HT-29 (cell line): ENCODE measurements around the gene DUSP3. TPM values are rescaled to one million over a fixed set of nuclear protein-coding genes. Genes with fewer than 3 reads are reported as not detected.

Experiments
- DNase-seq: peaks from one replicate; pipeline ENCODE4 v3.0.0-alpha.2; 2015; ENCODE audit warnings: low spot score
- total RNA-seq: library from RNA; depleted of rRNA; stranded (reverse); fragments of >200 nt; shearing (Covaris generic); gene quantifications from 2 replicates; pipeline ENCODE4 v1.2.3, GENCODE V29; 2014; rRNA removed

DUSP3 gene
- total RNA-seq, 1 experiment from 2014 or later = 40.8 TPM

DNA sequence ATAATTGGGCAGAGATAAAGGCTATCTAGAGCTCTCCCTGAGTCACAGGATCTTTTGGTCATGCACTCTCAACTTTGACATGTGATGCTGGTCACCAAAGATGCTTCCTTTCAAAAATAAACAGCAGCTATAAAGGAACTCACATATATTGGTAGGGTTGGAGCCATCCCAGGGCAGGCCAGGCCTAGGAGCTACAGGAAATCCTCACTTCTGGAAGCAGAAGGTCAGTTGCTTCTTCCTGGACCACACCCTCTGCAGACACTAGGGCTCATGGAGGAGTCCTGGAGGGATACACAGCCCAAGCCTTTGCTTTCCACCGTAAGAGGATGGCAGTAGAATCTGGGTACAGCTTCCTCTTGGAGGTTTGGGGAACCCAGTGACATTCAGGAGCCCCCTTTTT lies 44.8 kb downstream of the DUSP3 start:
- no peak for DNase-seq

DNA sequence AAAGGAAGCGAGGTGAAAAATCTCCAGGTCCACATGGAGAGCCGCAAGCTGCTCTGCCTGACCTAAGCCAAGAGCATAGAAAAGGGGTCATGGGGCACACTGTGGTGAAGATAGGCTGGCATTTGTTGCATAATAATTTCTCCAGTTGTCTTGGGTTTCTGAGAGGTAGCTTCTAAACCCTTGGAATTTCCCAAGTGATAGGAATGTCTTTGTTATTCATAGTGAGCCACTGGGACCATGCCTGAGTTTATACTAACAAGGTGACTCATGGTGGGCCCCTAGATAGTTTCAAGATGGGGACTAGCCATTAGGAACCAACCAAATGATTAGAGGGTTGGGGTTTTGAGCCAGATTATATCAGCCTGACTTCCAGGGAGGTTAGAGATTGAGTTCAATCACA lies 45.8 kb downstream of the DUSP3 start:
- no peak for DNase-seq

DNA sequence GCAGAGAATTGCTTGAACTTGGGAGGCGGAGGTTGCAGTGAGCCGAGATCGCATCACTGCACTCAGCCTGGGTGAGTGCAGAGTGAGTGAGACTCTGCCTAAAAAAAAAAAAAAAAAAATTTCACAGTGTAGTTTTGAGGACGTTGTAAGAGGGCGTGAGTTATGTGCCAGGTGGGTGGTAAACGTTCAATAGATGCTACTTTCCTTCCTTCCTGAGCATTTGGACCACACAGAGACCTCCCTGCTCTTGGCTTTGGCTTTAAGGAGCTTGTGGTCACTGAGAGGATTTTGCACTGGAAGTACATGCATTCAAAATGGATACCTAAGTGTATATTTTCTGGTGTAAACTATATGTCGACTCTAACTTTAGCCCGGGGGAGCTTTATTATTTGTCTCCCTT lies 50.7 kb downstream of the DUSP3 start:
- DNase-seq = no peak

DNA sequence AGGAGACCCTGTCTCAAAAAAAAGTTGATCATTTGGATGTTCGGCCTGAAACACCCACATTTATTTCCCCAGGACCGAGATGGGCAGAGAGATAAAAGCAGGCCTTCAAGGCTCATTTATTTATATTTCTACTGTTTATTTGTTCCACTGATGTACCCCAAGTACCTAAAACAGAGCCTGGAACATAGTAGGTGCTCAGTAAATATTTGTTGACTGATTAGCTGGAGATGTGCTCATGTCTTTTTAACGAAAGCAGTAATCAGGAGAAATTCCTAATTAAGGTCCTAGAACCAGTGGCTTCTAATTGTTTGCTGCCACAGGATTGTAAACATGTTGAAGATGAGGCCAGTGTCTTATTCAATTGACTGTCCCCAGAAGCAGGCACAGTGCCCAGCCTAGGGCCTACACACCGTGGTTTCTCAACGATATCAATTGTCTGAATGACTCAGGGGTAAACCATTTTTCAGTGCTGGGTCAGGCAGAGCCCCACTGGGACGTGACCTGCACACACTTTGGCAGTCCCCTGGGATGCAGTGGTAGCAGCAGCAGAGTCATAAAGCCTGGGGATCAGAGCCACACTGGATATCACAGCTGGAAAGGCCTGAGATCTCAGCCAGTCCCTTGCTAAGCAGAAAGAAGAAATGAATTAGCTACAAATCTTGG lies 54.9 kb downstream of the DUSP3 start:
- DNase-seq = no peak

DNA sequence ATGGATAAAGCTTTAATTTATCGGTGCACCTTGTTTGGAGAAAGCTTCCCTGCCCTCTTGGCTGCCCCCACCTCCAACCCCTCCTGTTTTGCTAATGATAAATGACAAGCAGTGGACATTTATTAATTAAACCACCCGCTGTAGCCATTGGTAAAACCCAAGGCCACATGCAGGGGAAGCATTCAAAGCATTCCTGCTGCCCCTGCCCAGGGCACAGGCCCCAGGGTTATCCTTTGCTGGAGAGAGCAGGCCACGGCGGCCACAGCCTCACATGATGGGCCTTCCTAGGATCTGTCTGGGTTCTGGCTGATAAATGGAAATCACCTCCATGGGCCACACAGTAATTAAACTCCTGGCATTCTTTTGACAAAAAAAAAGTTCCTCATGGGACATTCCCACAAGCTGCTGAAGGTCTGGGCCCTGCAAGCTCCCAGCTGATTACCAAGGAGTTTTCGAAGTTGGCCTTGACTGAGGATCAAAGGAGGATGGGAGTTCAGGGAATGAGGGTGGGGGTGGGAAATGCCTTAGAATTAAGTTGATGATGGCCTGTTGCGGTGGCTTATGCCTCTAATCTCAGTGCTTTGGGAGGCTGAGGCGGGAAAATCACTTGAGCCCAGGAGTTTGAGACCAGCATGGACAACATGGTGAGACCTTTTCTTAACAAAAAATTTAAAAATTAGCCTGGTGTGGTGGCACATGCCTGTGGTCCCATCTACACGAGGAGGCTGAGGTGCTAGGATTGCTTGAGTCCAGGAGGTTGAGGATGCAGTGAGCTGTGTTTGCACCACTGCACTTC lies 55.7 kb downstream of the DUSP3 start:
- DNase-seq = no peak

DNA sequence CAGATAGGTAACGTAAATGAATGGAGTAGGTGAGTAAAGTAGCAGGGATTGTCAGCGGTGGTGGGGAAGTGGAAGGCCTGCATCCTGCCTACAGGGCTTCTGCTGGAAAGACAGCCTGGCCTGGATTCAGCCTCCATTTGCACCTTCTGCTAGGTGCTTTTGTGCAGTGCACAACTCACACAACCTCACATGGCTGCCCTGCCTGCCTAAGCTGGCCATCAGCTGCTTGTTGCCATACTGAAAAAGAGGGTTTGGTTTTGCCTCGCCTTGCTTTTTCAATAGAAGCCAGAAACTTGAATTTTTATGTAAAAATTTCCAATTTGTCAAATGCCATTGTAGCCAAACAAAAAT lies 56.5 kb downstream of the DUSP3 start:
- DNase-seq = no peak

DNA sequence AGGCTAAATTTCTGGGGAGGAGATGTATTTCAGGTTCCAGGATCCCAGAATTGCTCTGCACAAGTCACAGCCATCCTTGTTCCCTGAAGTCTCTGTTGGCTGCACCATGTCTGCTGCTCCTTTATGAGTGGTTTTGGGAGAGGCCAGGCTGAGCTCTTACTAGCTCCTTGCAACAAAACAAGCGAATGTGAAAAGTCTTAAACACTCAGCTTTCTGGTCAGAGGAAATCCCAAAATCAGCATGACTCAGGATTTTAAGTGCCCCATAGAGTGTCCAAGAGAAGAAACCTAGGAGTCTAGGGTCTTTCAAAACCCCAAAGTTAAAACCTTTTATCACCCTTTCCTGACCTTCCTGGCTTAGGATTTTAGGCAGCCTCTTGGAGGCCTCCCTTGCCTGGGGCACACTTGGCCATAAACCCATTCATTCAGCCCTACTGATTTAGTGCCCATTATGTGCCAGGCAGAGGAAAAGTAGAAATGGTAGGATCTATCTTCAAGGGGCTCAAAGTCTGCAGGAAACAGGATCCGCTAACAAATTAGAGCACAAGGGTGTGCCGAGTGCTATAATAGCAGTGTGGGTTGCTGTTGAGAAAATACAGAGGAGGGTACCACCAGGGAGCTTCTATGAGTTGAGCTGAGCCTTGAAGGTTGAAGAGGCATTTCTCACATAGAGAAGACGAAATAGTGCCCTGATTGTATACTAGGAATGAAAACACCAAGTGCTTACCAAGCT lies 57.1 kb downstream of the DUSP3 start:
- no peak for DNase-seq

DNA sequence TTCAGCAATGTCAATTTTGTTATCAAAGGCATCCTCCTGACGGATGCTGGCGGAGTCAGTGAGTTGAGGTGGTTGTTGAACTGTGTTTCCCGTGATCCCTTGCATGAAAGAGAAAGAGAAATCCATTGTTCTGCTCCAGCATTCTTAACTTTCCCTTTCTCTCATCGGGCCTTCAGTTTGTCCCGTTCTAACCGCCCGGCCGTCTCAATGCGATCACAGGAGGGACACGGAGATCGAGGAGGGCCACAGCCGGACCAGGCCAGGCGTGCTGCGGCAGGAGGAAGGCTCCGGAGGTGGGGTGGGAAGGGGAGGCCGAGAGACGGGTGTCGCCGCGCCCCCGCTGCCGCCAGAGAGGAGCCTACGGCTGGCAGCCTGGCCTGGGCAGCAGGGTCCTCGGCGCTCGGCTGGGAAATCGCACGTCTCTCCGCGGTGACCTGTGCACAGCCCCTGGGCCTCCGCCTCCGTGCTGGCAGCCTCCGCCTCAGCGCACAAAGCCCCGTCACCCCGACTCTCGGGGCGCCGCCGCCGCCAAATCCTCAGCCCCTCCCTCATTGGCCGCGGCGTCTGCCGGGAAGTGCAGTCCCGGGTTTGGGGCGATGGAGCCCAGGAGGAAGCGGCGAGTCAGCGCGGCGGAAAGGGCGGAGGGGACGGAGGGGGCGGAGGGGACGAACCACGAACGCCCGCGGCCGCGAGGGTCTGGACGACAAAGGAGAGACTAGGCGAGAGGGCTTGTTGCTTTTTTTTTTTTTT lies 58.3 kb downstream of the DUSP3 start:
- peak; percentile 50 for DNase-seq

DNA sequence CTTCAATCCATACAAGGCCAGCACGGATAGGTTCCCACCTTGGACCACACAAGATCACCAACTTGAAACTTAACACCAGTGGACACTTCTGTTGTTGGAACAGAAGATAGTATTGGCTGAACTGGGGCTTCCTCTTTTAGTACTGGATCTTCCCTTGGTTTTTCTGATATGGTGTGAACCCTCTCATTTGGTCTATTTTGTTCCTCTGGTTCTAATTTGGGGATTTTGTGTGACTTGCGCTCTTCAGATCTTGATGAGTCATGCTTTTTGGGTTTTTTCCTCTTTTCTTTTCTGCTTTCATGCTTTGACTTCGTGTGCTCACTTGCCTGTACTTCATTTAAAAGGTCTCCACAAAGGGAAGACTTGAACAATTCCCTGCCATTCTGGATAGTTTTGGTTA lies 59.2 kb downstream of the DUSP3 start:
- DNase-seq = no peak

DNA sequence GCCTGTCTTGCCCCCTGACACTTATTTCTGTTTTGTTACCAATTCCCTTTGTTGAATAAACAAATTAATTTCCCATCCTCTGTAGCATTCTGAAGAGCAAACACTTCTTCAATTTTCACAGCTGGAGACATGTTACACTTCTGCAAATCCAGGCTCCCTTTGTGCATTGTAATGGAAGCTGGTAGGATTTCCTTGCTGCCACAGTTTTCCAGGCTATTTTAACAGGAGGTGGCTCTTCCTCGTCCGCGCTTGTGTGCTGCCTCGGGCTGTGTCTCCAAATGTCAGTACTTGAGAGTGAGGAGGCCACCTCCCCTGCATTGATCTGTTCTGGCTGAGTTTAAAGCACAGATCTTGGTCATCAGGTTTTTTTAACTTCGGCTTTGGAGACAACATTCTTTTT lies 60.2 kb downstream of the DUSP3 start:
- DNase-seq = no peak

DNA sequence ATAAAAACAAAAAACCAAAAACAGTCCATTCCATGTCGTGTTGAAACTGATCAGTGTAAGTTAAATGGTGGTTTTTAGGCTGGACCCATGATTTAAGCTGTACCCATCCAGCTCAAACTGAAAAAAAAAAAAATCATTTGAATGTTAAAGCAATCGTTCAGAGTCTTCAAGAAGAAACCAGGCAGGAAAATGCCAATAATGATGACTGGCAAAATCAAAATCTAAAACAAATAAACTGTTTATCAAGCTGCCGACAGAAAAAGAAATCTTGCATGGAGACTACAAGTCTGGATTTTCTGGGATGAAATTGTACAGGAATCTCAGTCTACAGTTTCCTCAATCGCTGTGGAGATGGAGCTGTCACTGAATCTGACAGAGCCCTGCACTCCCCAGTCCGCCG lies 60.9 kb downstream of the DUSP3 start:
- DNase-seq = no peak

Other genes with a start within 250 kb of the DUSP3 start
- 129 and 149 TPM in 2 replicates for gene ETV4, start 232.6 kb downstream of the DUSP3 start, total RNA-seq
- gene MEOX1, start 117.1 kb downstream of the DUSP3 start, total RNA-seq = not detected in 2 replicates
- gene SOST, start 20.2 kb downstream of the DUSP3 start, total RNA-seq = not detected in 2 replicates
- 0.05 and 0.26 TPM in 2 replicates for gene CFAP97D1, start 1.5 kb upstream of the DUSP3 start, total RNA-seq
- 12.0 and 13.9 TPM in 2 replicates for gene MPP3, start 54.2 kb upstream of the DUSP3 start, total RNA-seq
- not detected in 2 replicates for gene CD300LG, start 68.2 kb upstream of the DUSP3 start, total RNA-seq
- 0.29 and 0.56 TPM in 2 replicates for gene MPP2, start 128.6 kb upstream of the DUSP3 start, total RNA-seq
- gene PPY, start 163.5 kb upstream of the DUSP3 start, total RNA-seq = not detected in 2 replicates
- gene PYY, start 175.0 kb upstream of the DUSP3 start, total RNA-seq = not detected in 2 replicates
- 2.7 and 4.2 TPM in 2 replicates for gene NAGS, start 225.6 kb upstream of the DUSP3 start, total RNA-seq
- gene TMEM101, start 236.0 kb upstream of the DUSP3 start, total RNA-seq = 78.2 and 83.1 TPM in 2 replicates